GM18907 (cell line): ENCODE results near the gene TLN1.

Experiments
- ATAC-seq: cut with Tn5 transposase; IDR thresholded peaks from one replicate; pipeline ENCODE4 v1.9.1; 2021; ENCODE audit warnings: mild to moderate bottlenecking, moderate library complexity; ENCODE audit not compliant: unreplicated experiment

Gene TLN1

GRCh38 chr9:35756275-35757225, 24.6 kb upstream of the TLN1 start:
- ATAC-seq = peak; percentile 58

GRCh38 chr9:35755071-35755470, 23.1 kb upstream of the TLN1 start:
- no peak for ATAC-seq

GRCh38 chr9:35754264-35754663, 22.3 kb upstream of the TLN1 start, which contains the start of gene MSMP:
Gene MSMP (minus strand): TSS chr9:35754276. CDS start chr9:35754129, 147 bp downstream.
- ATAC-seq = no peak

GRCh38 chr9:35753466-35753865, 21.5 kb upstream of the TLN1 start:
- no peak for ATAC-seq

GRCh38 chr9:35750256-35750531, 18.2 kb upstream of the TLN1 start:
- ATAC-seq = no peak

- ATAC-seq = peak; percentile 36
These were observed 17.7 kb upstream of the TLN1 start for GRCh38 chr9:35749515-35750255.

GRCh38 chr9:35748858-35749514, 17.0 kb upstream of the TLN1 start, which contains the start of the genes GBA2 and RGP1:
Gene GBA2 (minus strand): TSS chr9:35749228. CDS start chr9:35748704, 524 bp downstream.
Gene RGP1 (plus strand): TSS chr9:35749287. CDS start chr9:35749756, 469 bp downstream.
- ATAC-seq = peak; percentile 70

GRCh38 chr9:35748242-35748857, 16.4 kb upstream of the TLN1 start:
- ATAC-seq = no peak

GRCh38 chr9:35746583-35746982, 14.6 kb upstream of the TLN1 start:
- ATAC-seq = no peak

GRCh38 chr9:35745569-35745968, 13.6 kb upstream of the TLN1 start:
- ATAC-seq = no peak

GRCh38 chr9:35743880-35744518, 12.0 kb upstream of the TLN1 start:
- ATAC-seq = no peak

GRCh38 chr9:35743452-35743851, 11.5 kb upstream of the TLN1 start:
- ATAC-seq = no peak

- no peak for ATAC-seq
These were observed 9.7 kb upstream of the TLN1 start for GRCh38 chr9:35741740-35742139.

GRCh38 chr9:35740243-35740642, 8.2 kb upstream of the TLN1 start:
- ATAC-seq = no peak

- ATAC-seq = no peak
These were observed 6.9 kb upstream of the TLN1 start for GRCh38 chr9:35738924-35739323.

GRCh38 chr9:35738186-35738585, 6.2 kb upstream of the TLN1 start:
- no peak for ATAC-seq

GRCh38 chr9:35737143-35737542, 5.1 kb upstream of the TLN1 start:
- no peak for ATAC-seq

GRCh38 chr9:35736201-35736633, 4.2 kb upstream of the TLN1 start:
- ATAC-seq = no peak

- no peak for ATAC-seq
These were observed 2.1 kb upstream of the TLN1 start for GRCh38 chr9:35734096-35734495.

GRCh38 chr9:35732800-35733541, 976 bp upstream of the TLN1 start:
- ATAC-seq = peak; percentile 5
